SK-N-SH (cell line): ENCODE results near the gene MEIS2. TPM values are rescaled to one million over a fixed set of nuclear protein-coding genes. Genes with fewer than 3 reads are reported as not detected.

Experiments
- CTCF ChIA-PET: fragments of 300-600, 350-600 bp; formaldehyde crosslinking; extraction: SDS; loops from one replicate; lab custom pipeline; 2021; lab: Yijun Ruan, JAX
- POLR2A ChIA-PET: fragments of 350-600 bp; sonication (Branson Sonifier 250); formaldehyde crosslinking; extraction: SDS; loops from one replicate; lab custom pipeline; 2020; ENCODE audit warnings: antibody characterized with exemption, inconsistent platforms; lab: Yijun Ruan, JAX
- DNase-seq: peaks from one replicate; pipeline ENCODE4 v3.0.0; 2012
- H2AFZ ChIP-seq: fragments of 200-600 bp; sonication (generic); 2 replicates; pipeline ENCODE4 v1.8.1; 2016; ENCODE audit warnings: antibody characterized with exemption, mild to moderate bottlenecking, low read depth
- H3F3A ChIP-seq: fragments of 200-600 bp; sonication (generic); replicated peaks from 2 replicates; pipeline ENCODE3; 2016; ENCODE audit warnings: antibody characterized with exemption, mild to moderate bottlenecking; ENCODE audit not compliant: insufficient read depth
- H3K27ac ChIP-seq, 2 experiments: fragments of 200-500 bp in 1 of 2; fragments of 200-600 bp in 1 of 2; sonication (Bioruptor generic) in 1 of 2; sonication (generic), shearing (Covaris generic) in 1 of 2; 2 replicates each; pipeline versions ENCODE4 v1.5.1 to v1.6.1; 2014 to 2016; ENCODE audit warnings: low read depth in 2 of 2, inconsistent platforms in 1 of 2, low read length in 1 of 2, mild to moderate bottlenecking in 1 of 2, mixed read lengths in 1 of 2
- H3K27me3 ChIP-seq: fragments of 200-600 bp; sonication (generic), shearing (Covaris generic); 2 replicates; pipeline ENCODE4 v1.6.1; 2016; ENCODE audit warnings: mixed run types; ENCODE audit not compliant: insufficient read depth
- H3K36me3 ChIP-seq, 2 experiments: fragments of 200-500 bp in 1 of 2; fragments of 200-600 bp in 1 of 2; sonication (Bioruptor generic) in 1 of 2; sonication (generic) in 1 of 2; replicated peaks in 1 of 2; 2 replicates each; pipeline versions ENCODE3 to v1.5.1; 2014 to 2016; ENCODE audit warnings: low read length in 1 of 2, mild to moderate bottlenecking in 1 of 2; ENCODE audit not compliant: insufficient read depth in 2 of 2, control insufficient read depth in 1 of 2
- H3K4me1 ChIP-seq, 2 experiments: fragments of 200-500 bp in 1 of 2; fragments of 200-600 bp in 1 of 2; sonication (Bioruptor generic) in 1 of 2; sonication (generic), shearing (Covaris generic) in 1 of 2; 2 replicates each; pipeline versions ENCODE4 v1.5.1 to v1.6.1; 2014 to 2016; ENCODE audit warnings: low read depth in 1 of 2, low read length in 1 of 2, mixed run types in 1 of 2; ENCODE audit not compliant: insufficient read depth in 2 of 2, control insufficient read depth in 1 of 2
- H3K4me2 ChIP-seq: fragments of 200-600 bp; sonication (generic), shearing (Covaris generic); 2 replicates; pipeline ENCODE4 v1.6.1; 2017; ENCODE audit warnings: mixed run types
- H3K4me3 ChIP-seq, 2 experiments: fragments of 200-500 bp in 1 of 2; fragments of 200-600 bp in 1 of 2; sonication (Bioruptor generic) in 1 of 2; sonication (generic), shearing (Covaris generic) in 1 of 2; 2 replicates each; pipeline versions ENCODE4 v1.5.1 to v1.8.1; 2014 to 2016; ENCODE audit warnings: low read depth in 2 of 2, inconsistent platforms in 1 of 2, low read length in 1 of 2, mild to moderate bottlenecking in 1 of 2, mixed read lengths in 1 of 2, moderate library complexity in 1 of 2
- H3K79me2 ChIP-seq: fragments of 200-600 bp; sonication (generic); 2 replicates; pipeline ENCODE4 v1.8.1; 2017; ENCODE audit warnings: mild to moderate bottlenecking; ENCODE audit not compliant: insufficient read depth
- H3K9ac ChIP-seq: fragments of 200-600 bp; sonication (generic); 2 replicates; pipeline ENCODE4 v1.6.1; 2017; ENCODE audit warnings: mixed run types
- H3K9me2 ChIP-seq: fragments of 200-600 bp; sonication (generic); 2 replicates; pipeline ENCODE4 v1.6.1; 2017; ENCODE audit warnings: mixed run types
- H3K9me3 ChIP-seq: fragments of 200-600 bp; sonication (generic); 2 replicates; pipeline ENCODE4 v1.6.1; 2017; ENCODE audit warnings: mixed run types, mild to moderate bottlenecking, moderate library complexity
- H4K20me1 ChIP-seq: fragments of 200-600 bp; sonication (generic); 2 replicates; pipeline ENCODE4 v1.6.1; 2017; ENCODE audit warnings: mild to moderate bottlenecking, mixed run types; ENCODE audit not compliant: insufficient read depth
- CHD2 ChIP-seq: fragments of 150-350 bp; IDR thresholded peaks from 2 replicates; pipeline ENCODE4 v1.6.1; 2018; ENCODE audit warnings: low read length; ENCODE audit not compliant: partially characterized antibody
- ELF1 ChIP-seq: IDR thresholded peaks from 2 replicates; pipeline ENCODE4 v1.4.0; 2012
- EP300 ChIP-seq, 2 experiments: IDR thresholded peaks; 2 replicates each; pipeline versions ENCODE4 v1.4.0 to v1.6.1; 2012; ENCODE audit warnings: borderline replicate concordance in 1 of 2, low read depth in 1 of 2, low read length in 1 of 2
- FOXJ3 ChIP-seq: sonication (generic); formaldehyde crosslinking; IDR thresholded peaks from 2 replicates; pipeline ENCODE4 v1.5.1; 2020; ENCODE audit warnings: mild to moderate bottlenecking, missing genetic modification reagents
- FOXM1 ChIP-seq: IDR thresholded peaks from 2 replicates; pipeline ENCODE4 v1.4.0; 2012; ENCODE audit warnings: low read depth, mild to moderate bottlenecking
- GABPA ChIP-seq: IDR thresholded peaks from 2 replicates; pipeline ENCODE4 v1.4.0; 2012; ENCODE audit warnings: low read depth, mild to moderate bottlenecking
- MEF2A ChIP-seq: IDR thresholded peaks from 2 replicates; pipeline ENCODE4 v1.4.0; 2012; ENCODE audit warnings: low read depth, borderline replicate concordance
- RCOR1 ChIP-seq: fragments of 150-350 bp; IDR thresholded peaks from 2 replicates; pipeline ENCODE4 v1.6.1; 2017; ENCODE audit warnings: antibody characterized with exemption, low read length
- SMC3 ChIP-seq: IDR thresholded peaks from 2 replicates; pipeline ENCODE4 v1.6.1; 2012; ENCODE audit warnings: low read depth, low read length, improper control_type of control experiment
- USF1 ChIP-seq: IDR thresholded peaks from 2 replicates; pipeline ENCODE4 v1.4.0; 2012; ENCODE audit warnings: low read depth, borderline replicate concordance
- USF2 ChIP-seq: fragments of 150-350 bp; IDR thresholded peaks from 2 replicates; pipeline ENCODE4 v1.6.1; 2017; ENCODE audit warnings: antibody characterized with exemption, low read length, low read depth, borderline replicate concordance
- WGBS: methylation state at CpG from one replicate; pipeline ENCODE4 v1.1.6; 2017; ENCODE audit warnings: low lambda C conversion rate; 5-methylcytosine and 5-hydroxymethylcytosine counted together
- polyA plus RNA-seq, 3 experiments: library from polyadenylated mRNA; depleted of rRNA; stranded (reverse); fragments of >200 nt; gene quantifications; 2 replicates each; pipeline ENCODE4 v1.2.3, GENCODE V29; 2012

The MEIS2 gene
- polyA plus RNA-seq, 1 of the 3 experiments (the other 2 are of a cell fraction): 146 TPM

GRCh38 chr15:36931434-36931833 is 168.9 kb downstream of the MEIS2 start:
- TF ChIP-seq MEF2A: no peak
- TF ChIP-seq FOXJ3: no peak
- TF ChIP-seq FOXM1: no peak
- TF ChIP-seq SMC3: no peak
- no peak for TF ChIP-seq GABPA
- no peak for TF ChIP-seq USF2
- no peak for TF ChIP-seq CHD2
- no peak for TF ChIP-seq RCOR1
- TF ChIP-seq USF1: no peak
- TF ChIP-seq ELF1: no peak
- 85% methylated on average over 3 of the region's 3 CpGs for WGBS
- H3K27me3 ChIP-seq: no peaks in the 10 kb centered on the region
- no peaks in the 10 kb centered on the region for H3K9me2 ChIP-seq
- POLR2A ChIA-PET: no interaction called here
- H3K9ac ChIP-seq: no peak overlapping the region
- H2AFZ ChIP-seq: no peak overlapping the region
- CTCF ChIA-PET: no interaction called here
- H3K9me3 ChIP-seq: no peaks in the 10 kb centered on the region
- H3K4me2 ChIP-seq: no peak overlapping the region
- H3K36me3 ChIP-seq: peaks cover 91% of the 10 kb centered on the region in 2 experiments
- H4K20me1 ChIP-seq: peaks cover 17% of the 10 kb centered on the region; the same call in 1 of the 2 replicates
- H3K4me1 ChIP-seq: peaks cover 10 to 16% of the 10 kb centered on the region in 2 experiments; a peak in 3 of 4 replicates
- peaks cover 19% of the 10 kb centered on the region for H3F3A ChIP-seq
- H3K27ac ChIP-seq: no peak overlapping the region; a peak in 1 of 4 replicates
- peaks cover 88% of the 10 kb centered on the region for H3K79me2 ChIP-seq
- H3K4me3 ChIP-seq: no peak overlapping the region
- no peak for DNase-seq

DNA sequence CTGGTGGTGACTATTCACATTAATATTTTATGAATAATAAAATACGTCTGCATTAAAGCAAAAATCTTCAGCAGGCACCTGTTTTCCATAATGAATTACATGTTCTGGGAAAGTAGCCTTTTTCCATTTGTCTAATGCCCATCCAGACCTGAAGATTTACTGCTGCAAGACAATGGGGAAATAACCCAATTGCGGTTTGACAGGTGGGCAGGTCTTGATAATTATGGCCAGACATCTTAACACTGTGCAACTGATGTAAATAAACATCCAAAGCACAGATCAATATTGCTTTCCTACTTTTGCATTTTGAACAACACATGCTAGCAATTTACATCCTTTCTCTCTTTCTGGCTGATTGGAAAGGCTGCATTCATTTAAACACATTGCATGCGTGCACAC is 173.9 kb downstream of the MEIS2 start:
- 63% methylated on average over 3 of the region's 3 CpGs for WGBS
- no peak overlapping the region for H3K4me2 ChIP-seq
- H3F3A ChIP-seq: peaks cover 9% of the 10 kb centered on the region
- CTCF ChIA-PET: no interaction called here
- no peaks in the 10 kb centered on the region for H3K9me3 ChIP-seq
- no peak overlapping the region for H3K9ac ChIP-seq
- no peak for DNase-seq
- no peaks in the 10 kb centered on the region for H3K27me3 ChIP-seq
- TF ChIP-seq EP300 (IDR thresholded peaks at IDR 0.05; ENCODE audit: borderline replicate concordance in 1 of 2, low read depth in 1 of 2, low read length in 1 of 2) (peak in 1 of 2 experiments; percentile 51; a peak in 1 of 4 replicates), CHD2 (no peak)
- TF ChIP-seq, all 33 proteins: peak for 1
- H2AFZ ChIP-seq: no peak overlapping the region
- H4K20me1 ChIP-seq: peaks cover 21% of the 10 kb centered on the region; the same call in 1 of the 2 replicates
- peaks cover 72 to 92% of the 10 kb centered on the region in 2 experiments for H3K36me3 ChIP-seq
- POLR2A ChIA-PET: interaction anchor here (0.7 kb wide), 1 partner anchor 144 kb away, joined by 3 read pairs; no protein-coding TSS in a partner anchor
- peak overlapping the region in 1 of 2 experiments; percentile 29; a peak in 2 of 4 replicates for H3K27ac ChIP-seq
- H3K9me2 ChIP-seq: no peaks in the 10 kb centered on the region
- peaks cover 85% of the 10 kb centered on the region for H3K79me2 ChIP-seq
- no peak overlapping the region for H3K4me3 ChIP-seq
- peaks cover 9 to 36% of the 10 kb centered on the region in 2 experiments; a peak in 3 of 4 replicates for H3K4me1 ChIP-seq
